Stimulated activated CD4-positive, alpha-beta T cell treated with anti-CD3 and anti-CD28 coated beads, Interleukin-1b, Interleukin-23, amount 100 ng/mL, for 4 hours (primary cell): ENCODE measurements around the gene SNX32.

ENCODE experiments used
- DNase-seq, 2 donors: peaks; one replicate each; pipeline ENCODE4 v3.0.0-alpha.2; 2020; ENCODE audit warnings: low read depth in 2 of 2

SNX32 gene

GRCh38 chr11:65899356-65900124 is 65.8 kb downstream of the SNX32 start:
- peak; percentile 63 to 75 for DNase-seq

- peak; percentile 89 to 93 for DNase-seq
Measured at GRCh38 chr11:65900125-65900898, 66.5 kb downstream of the SNX32 start, which contains the start of gene FOSL1. TSS of gene FOSL1 (minus strand) at chr11:65900388. CDS start at chr11:65900339, 49 bp downstream.

- no peak for DNase-seq
Measured at GRCh38 chr11:65900899-65901180, 67.1 kb downstream of the SNX32 start.

- no peak for DNase-seq
Measured at GRCh38 chr11:65903068-65903481, 69.3 kb downstream of the SNX32 start.
